HEK293 (cell line): ENCODE data around the gene SPOCK1.

Experiments
- CTCF ChIA-PET: fragments of 350-600 bp; formaldehyde crosslinking; extraction: SDS; loops from one replicate; lab custom pipeline; 2021; ENCODE audit warnings: antibody characterized with exemption; lab: Yijun Ruan, JAX
- POLR2A ChIA-PET: fragments of 300-600 bp; formaldehyde crosslinking; extraction: SDS; loops from one replicate; lab custom pipeline; 2020; ENCODE audit warnings: antibody characterized with exemption, inconsistent platforms; lab: Yijun Ruan, JAX
- H3K27ac ChIP-seq: fragments of 200-500 bp; sonication (Bioruptor generic); 2 replicates; pipeline ENCODE4 v1.5.1; 2014; ENCODE audit warnings: low read depth, low read length, control low read depth, inconsistent platforms; ENCODE audit errors: extremely low read depth
- H3K36me3 ChIP-seq, 2 experiments: fragments of 200-500 bp in 1 of 2; sonication (Bioruptor generic) in 1 of 2; 1 replicate in 1 of 2; 2 replicates in 1 of 2; pipeline ENCODE4 v1.5.1; 2014 to 2017; ENCODE audit warnings: inconsistent platforms in 2 of 2, low read length in 2 of 2; ENCODE audit not compliant: control insufficient read depth in 2 of 2, insufficient read depth in 1 of 2
- H3K4me1 ChIP-seq: fragments of 200-500 bp; sonication (Bioruptor generic); 2 replicates; pipeline ENCODE4 v1.5.1; 2014; ENCODE audit warnings: mild to moderate bottlenecking, low read length, inconsistent platforms; ENCODE audit not compliant: control insufficient read depth, insufficient read depth
- H3K4me3 ChIP-seq: 2 replicates; pipeline ENCODE4 v1.5.1; 2011; ENCODE audit warnings: low read depth, mild to moderate bottlenecking, control low read depth, low read length, moderate library complexity
- H3K9me3 ChIP-seq: fragments of 200-500 bp; sonication (Bioruptor generic); 2 replicates; pipeline ENCODE4 v1.5.1; 2014; ENCODE audit warnings: low read depth, low read length, inconsistent platforms; ENCODE audit not compliant: control insufficient read depth, insufficient read depth
- BCL6B ChIP-seq: fragments of 450-650 bp; formaldehyde crosslinking; IDR thresholded peaks from 2 replicates; pipeline ENCODE4 v1.5.1; 2017; ENCODE audit warnings: missing biosample characterization, missing genetic modification characterization
- EGR2 ChIP-seq: fragments of 450-650 bp; formaldehyde crosslinking; IDR thresholded peaks from 2 replicates; pipeline ENCODE4 v1.5.1; 2016; ENCODE audit warnings: low read depth, missing biosample characterization, missing genetic modification characterization
- GFI1B ChIP-seq: fragments of 450-650 bp; formaldehyde crosslinking; IDR thresholded peaks from 2 replicates; pipeline ENCODE4 v1.5.1; 2016; ENCODE audit warnings: missing biosample characterization, missing genetic modification characterization
- KLF8 ChIP-seq: fragments of 450-650 bp; formaldehyde crosslinking; IDR thresholded peaks from 2 replicates; pipeline ENCODE4 v1.5.1; 2016; ENCODE audit warnings: missing biosample characterization, missing genetic modification characterization
- OVOL3 ChIP-seq: fragments of 450-650 bp; formaldehyde crosslinking; IDR thresholded peaks from 2 replicates; pipeline ENCODE4 v1.5.1; 2016; ENCODE audit warnings: missing biosample characterization, missing genetic modification characterization
- YY2 ChIP-seq: fragments of 450-650 bp; formaldehyde crosslinking; IDR thresholded peaks from 2 replicates; pipeline ENCODE4 v1.5.1; 2016; ENCODE audit warnings: missing biosample characterization, missing genetic modification characterization
- ZFHX2 ChIP-seq: fragments of 450-650 bp; formaldehyde crosslinking; conservative IDR thresholded peaks from 2 replicates; pipeline ENCODE4 v1.5.1; 2016; ENCODE audit warnings: missing biosample characterization, missing genetic modification characterization
- ZFP37 ChIP-seq: fragments of 450-650 bp; formaldehyde crosslinking; IDR thresholded peaks from 2 replicates; pipeline ENCODE4 v1.5.1; 2016; ENCODE audit warnings: missing biosample characterization, missing genetic modification characterization
- ZNF121 ChIP-seq: fragments of 450-650 bp; formaldehyde crosslinking; IDR thresholded peaks from 2 replicates; pipeline ENCODE4 v1.5.1; 2016; ENCODE audit warnings: missing biosample characterization, missing genetic modification characterization
- ZNF140 ChIP-seq: fragments of 450-650 bp; formaldehyde crosslinking; IDR thresholded peaks from 2 replicates; pipeline ENCODE4 v1.5.1; 2016; ENCODE audit warnings: missing biosample characterization, missing genetic modification characterization
- ZNF155 ChIP-seq: fragments of 450-650 bp; formaldehyde crosslinking; IDR thresholded peaks from 2 replicates; pipeline ENCODE4 v1.5.1; 2016; ENCODE audit warnings: missing biosample characterization, missing genetic modification characterization
- ZNF202 ChIP-seq: fragments of 450-650 bp; formaldehyde crosslinking; IDR thresholded peaks from 2 replicates; pipeline ENCODE4 v1.5.1; 2016; ENCODE audit warnings: missing biosample characterization, missing genetic modification characterization, borderline replicate concordance
- ZNF214 ChIP-seq: fragments of 450-650 bp; formaldehyde crosslinking; IDR thresholded peaks from 2 replicates; pipeline ENCODE4 v1.5.1; 2017; ENCODE audit warnings: missing biosample characterization, mild to moderate bottlenecking, missing genetic modification characterization, borderline replicate concordance
- ZNF302 ChIP-seq: fragments of 450-650 bp; formaldehyde crosslinking; IDR thresholded peaks from 2 replicates; pipeline ENCODE4 v1.5.1; 2016; ENCODE audit warnings: missing biosample characterization, missing genetic modification characterization, low read depth
- ZNF341 ChIP-seq: fragments of 450-650 bp; formaldehyde crosslinking; IDR thresholded peaks from 2 replicates; pipeline ENCODE4; 2016; ENCODE audit warnings: low read depth, missing biosample characterization, missing genetic modification characterization
- ZNF433 ChIP-seq: fragments of 450-650 bp; formaldehyde crosslinking; IDR thresholded peaks from 2 replicates; pipeline ENCODE4 v1.5.1; 2016; ENCODE audit warnings: missing biosample characterization, missing genetic modification characterization, low read depth
- ZNF501 ChIP-seq: fragments of 450-650 bp; formaldehyde crosslinking; IDR thresholded peaks from 2 replicates; pipeline ENCODE4 v1.5.1; 2016; ENCODE audit warnings: missing biosample characterization, missing genetic modification characterization
- ZNF529 ChIP-seq: fragments of 450-650 bp; formaldehyde crosslinking; IDR thresholded peaks from 2 replicates; pipeline ENCODE4 v1.5.1; 2017; ENCODE audit warnings: missing genetic modification characterization, missing biosample characterization; ENCODE audit not compliant: insufficient replicate concordance
- ZNF585B ChIP-seq: fragments of 450-650 bp; formaldehyde crosslinking; IDR thresholded peaks from 2 replicates; pipeline ENCODE4 v1.5.1; 2016; ENCODE audit warnings: missing biosample characterization, missing genetic modification characterization
- ZNF621 ChIP-seq: fragments of 450-650 bp; formaldehyde crosslinking; IDR thresholded peaks from 2 replicates; pipeline ENCODE4 v1.5.1; 2017; ENCODE audit warnings: missing biosample characterization, missing genetic modification characterization
- ZNF692 ChIP-seq: fragments of 450-650 bp; formaldehyde crosslinking; IDR thresholded peaks from 2 replicates; pipeline ENCODE4 v1.5.1; 2016; ENCODE audit warnings: missing biosample characterization, missing genetic modification characterization
- ZNF830 ChIP-seq: fragments of 450-650 bp; IDR thresholded peaks from 2 replicates; pipeline ENCODE4 v1.5.0; 2018; ENCODE audit warnings: missing biosample characterization, missing genetic modification characterization, low read depth, mild to moderate bottlenecking, moderate library complexity
- ZNF843 ChIP-seq: fragments of 450-650 bp; formaldehyde crosslinking; IDR thresholded peaks from 2 replicates; pipeline ENCODE4 v1.5.1; 2016; ENCODE audit warnings: missing biosample characterization, missing genetic modification characterization
- ZSCAN16 ChIP-seq: fragments of 450-650 bp; formaldehyde crosslinking; IDR thresholded peaks from 2 replicates; pipeline ENCODE4 v1.5.1; 2016; ENCODE audit warnings: missing biosample characterization, missing genetic modification characterization
- TF ChIP-seq, protein P1 (sequence below): fragments of 450-650 bp; formaldehyde crosslinking; IDR thresholded peaks from 2 replicates; pipeline ENCODE4 v1.5.1; 2016; ENCODE audit warnings: missing biosample characterization, missing genetic modification characterization
- TF ChIP-seq, protein P2 (sequence below): fragments of 450-650 bp; formaldehyde crosslinking; IDR thresholded peaks from 2 replicates; pipeline ENCODE4 v1.5.1; 2016; ENCODE audit warnings: missing biosample characterization, missing genetic modification characterization
- TF ChIP-seq, protein P3 (sequence below): fragments of 450-650 bp; formaldehyde crosslinking; IDR thresholded peaks from 2 replicates; pipeline ENCODE4 v1.5.0; 2017; ENCODE audit warnings: missing biosample characterization, missing genetic modification characterization, borderline replicate concordance
- TF ChIP-seq, protein P4 (sequence below): fragments of 450-650 bp; formaldehyde crosslinking; IDR thresholded peaks from 2 replicates; pipeline ENCODE4 v1.5.1; 2016; ENCODE audit warnings: missing biosample characterization, missing genetic modification characterization

The SPOCK1 gene

DNA sequence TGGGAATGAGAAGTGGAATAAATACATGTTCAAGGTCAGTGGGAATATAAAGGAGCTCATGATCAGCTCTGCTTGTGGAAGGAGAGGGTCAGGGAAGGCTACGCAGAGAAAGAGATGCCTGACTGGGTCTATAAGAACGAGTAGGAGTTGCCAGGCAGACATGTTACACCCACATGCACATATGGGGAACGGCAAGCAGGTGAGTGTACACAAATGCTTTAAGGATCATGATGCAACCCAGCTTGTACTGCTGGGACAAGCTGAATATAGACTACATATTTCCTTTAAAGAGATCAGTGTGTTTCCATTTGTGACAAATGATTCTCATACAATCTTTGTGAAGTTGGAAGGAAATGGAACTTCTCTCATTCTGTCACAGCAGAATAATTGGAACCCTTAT, 141.7 kb downstream of the SPOCK1 start:
- no peaks in the 10 kb centered on the region for H3K36me3 ChIP-seq
- TF ChIP-seq ZNF341 (tag by site-specific recombination), result no peak
- TF ChIP-seq, protein P1, sequence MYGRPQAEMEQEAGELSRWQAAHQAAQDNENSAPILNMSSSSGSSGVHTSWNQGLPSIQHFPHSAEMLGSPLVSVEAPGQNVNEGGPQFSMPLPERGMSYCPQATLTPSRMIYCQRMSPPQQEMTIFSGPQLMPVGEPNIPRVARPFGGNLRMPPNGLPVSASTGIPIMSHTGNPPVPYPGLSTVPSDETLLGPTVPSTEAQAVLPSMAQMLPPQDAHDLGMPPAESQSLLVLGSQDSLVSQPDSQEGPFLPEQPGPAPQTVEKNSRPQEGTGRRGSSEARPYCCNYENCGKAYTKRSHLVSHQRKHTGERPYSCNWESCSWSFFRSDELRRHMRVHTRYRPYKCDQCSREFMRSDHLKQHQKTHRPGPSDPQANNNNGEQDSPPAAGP (tag by site-specific recombination), result no peak
- TF ChIP-seq KLF8 (tag by site-specific recombination), result no peak
- TF ChIP-seq ZFHX2 (tag by site-specific recombination), result no peak
- TF ChIP-seq ZSCAN16 (tag by site-specific recombination), result no peak
- TF ChIP-seq, protein P2, sequence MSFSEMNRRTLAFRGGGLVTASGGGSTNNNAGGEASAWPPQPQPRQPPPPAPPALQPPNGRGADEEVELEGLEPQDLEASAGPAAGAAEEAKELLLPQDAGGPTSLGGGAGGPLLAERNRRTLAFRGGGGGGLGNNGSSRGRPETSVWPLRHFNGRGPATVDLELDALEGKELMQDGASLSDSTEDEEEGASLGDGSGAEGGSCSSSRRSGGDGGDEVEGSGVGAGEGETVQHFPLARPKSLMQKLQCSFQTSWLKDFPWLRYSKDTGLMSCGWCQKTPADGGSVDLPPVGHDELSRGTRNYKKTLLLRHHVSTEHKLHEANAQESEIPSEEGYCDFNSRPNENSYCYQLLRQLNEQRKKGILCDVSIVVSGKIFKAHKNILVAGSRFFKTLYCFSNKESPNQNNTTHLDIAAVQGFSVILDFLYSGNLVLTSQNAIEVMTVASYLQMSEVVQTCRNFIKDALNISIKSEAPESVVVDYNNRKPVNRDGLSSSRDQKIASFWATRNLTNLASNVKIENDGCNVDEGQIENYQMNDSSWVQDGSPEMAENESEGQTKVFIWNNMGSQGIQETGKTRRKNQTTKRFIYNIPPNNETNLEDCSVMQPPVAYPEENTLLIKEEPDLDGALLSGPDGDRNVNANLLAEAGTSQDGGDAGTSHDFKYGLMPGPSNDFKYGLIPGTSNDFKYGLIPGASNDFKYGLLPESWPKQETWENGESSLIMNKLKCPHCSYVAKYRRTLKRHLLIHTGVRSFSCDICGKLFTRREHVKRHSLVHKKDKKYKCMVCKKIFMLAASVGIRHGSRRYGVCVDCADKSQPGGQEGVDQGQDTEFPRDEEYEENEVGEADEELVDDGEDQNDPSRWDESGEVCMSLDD (tag by site-specific recombination), result no peak
- no peak for TF ChIP-seq ZNF202
- TF ChIP-seq YY2 (tag by site-specific recombination), result no peak
- TF ChIP-seq ZNF140, result no peak
- TF ChIP-seq OVOL3, result no peak
- TF ChIP-seq, protein P3, sequence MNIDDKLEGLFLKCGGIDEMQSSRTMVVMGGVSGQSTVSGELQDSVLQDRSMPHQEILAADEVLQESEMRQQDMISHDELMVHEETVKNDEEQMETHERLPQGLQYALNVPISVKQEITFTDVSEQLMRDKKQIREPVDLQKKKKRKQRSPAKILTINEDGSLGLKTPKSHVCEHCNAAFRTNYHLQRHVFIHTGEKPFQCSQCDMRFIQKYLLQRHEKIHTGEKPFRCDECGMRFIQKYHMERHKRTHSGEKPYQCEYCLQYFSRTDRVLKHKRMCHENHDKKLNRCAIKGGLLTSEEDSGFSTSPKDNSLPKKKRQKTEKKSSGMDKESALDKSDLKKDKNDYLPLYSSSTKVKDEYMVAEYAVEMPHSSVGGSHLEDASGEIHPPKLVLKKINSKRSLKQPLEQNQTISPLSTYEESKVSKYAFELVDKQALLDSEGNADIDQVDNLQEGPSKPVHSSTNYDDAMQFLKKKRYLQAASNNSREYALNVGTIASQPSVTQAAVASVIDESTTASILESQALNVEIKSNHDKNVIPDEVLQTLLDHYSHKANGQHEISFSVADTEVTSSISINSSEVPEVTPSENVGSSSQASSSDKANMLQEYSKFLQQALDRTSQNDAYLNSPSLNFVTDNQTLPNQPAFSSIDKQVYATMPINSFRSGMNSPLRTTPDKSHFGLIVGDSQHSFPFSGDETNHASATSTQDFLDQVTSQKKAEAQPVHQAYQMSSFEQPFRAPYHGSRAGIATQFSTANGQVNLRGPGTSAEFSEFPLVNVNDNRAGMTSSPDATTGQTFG (tag by site-specific recombination), result no peak
- TF ChIP-seq ZNF585B (tag by site-specific recombination), result no peak
- TF ChIP-seq EGR2 (tag by site-specific recombination), result no peak
- TF ChIP-seq BCL6B, result no peak
- TF ChIP-seq ZNF214 (tag by site-specific recombination), result no peak
- no peak for TF ChIP-seq ZNF529 (tag by site-specific recombination)
- no peak for TF ChIP-seq ZNF121
- no peak for TF ChIP-seq GFI1B (tag by site-specific recombination)
- no peak for TF ChIP-seq ZNF155 (tag by site-specific recombination)
- no peak for TF ChIP-seq ZNF302
- H3K27ac ChIP-seq, result no peak overlapping the region
- no peak overlapping the region for H3K4me3 ChIP-seq
- no peaks in the 10 kb centered on the region for H3K9me3 ChIP-seq
- POLR2A ChIA-PET, result no interaction called here
- CTCF ChIA-PET, result interaction anchor here (0.6 to 1.5 kb wide), 3 partner anchors 12 to 459 kb away, joined by 3 to 4 read pairs (median 3); no protein-coding TSS in a partner anchor
- H3K4me1 ChIP-seq, result no peaks in the 10 kb centered on the region

DNA sequence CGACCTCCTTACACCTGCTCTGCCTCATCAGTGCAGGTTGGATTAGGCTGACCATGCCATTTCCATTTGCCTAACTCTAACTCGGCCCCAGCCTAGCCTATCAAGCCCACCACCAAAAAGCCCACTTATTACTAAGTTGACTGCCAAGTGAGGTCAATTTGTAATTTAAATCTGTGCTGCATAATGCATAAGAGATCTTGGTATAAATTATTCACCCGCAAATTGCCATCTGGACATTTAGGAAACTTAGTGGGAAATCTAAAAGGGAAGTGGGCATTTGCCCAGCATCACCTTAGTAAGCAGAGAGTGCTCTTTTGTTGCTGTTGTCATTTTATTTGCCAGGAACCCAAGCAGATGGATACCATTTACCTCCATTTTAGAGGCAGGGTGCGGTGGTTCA, 143.0 kb downstream of the SPOCK1 start:
- H3K4me1 ChIP-seq, result no peaks in the 10 kb centered on the region
- CTCF ChIA-PET, result interaction anchor here (1.5 to 1.8 kb wide), 2 partner anchors 11 to 36 kb away, joined by 4 to 7 read pairs; no protein-coding TSS in a partner anchor
- H3K9me3 ChIP-seq, result no peaks in the 10 kb centered on the region
- H3K27ac ChIP-seq, result no peak overlapping the region
- POLR2A ChIA-PET, result no interaction called here
- H3K4me3 ChIP-seq, result no peak overlapping the region
- H3K36me3 ChIP-seq, result no peaks in the 10 kb centered on the region
- TF ChIP-seq ZNF843 (tag by site-specific recombination) (no peak), ZNF433 (tag by site-specific recombination) (no peak), ZNF830 (tag by site-specific recombination) (no peak), ZNF621 (tag by site-specific recombination) (no peak), ZFP37 (tag by site-specific recombination) (no peak), ZNF692 (no peak), ZNF501 (tag by site-specific recombination) (no peak)
- TF ChIP-seq, protein P4, sequence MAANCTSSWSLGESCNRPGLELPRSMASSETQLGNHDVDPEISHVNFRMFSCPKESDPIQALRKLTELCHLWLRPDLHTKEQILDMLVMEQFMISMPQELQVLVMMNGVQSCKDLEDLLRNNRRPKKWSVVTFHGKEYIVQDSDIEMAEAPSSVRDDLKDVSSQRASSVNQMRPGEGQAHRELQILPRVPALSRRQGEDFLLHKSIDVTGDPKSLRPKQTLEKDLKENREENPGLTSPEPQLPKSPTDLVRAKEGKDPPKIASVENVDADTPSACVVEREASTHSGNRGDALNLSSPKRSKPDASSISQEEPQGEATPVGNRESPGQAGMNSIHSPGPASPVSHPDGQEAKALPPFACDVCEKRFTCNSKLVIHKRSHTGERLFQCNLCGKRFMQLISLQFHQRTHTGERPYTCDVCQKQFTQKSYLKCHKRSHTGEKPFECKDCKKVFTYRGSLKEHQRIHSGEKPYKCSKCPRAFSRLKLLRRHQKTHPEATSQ (tag by site-specific recombination), result no peak
